Gastrocnemius medialis (tissue), 4 donors: Measurements from ENCODE around the gene NLGN3.

Experiments used
- POLR2A ChIP-seq, 2 donors: fragments of 450-650 bp; IDR thresholded peaks; one replicate each; pipeline ENCODE4 v1.6.1; 2017; ENCODE audit warnings: antibody characterized with exemption in 2 of 2, mild to moderate bottlenecking in 2 of 2, moderate library complexity in 2 of 2
- TF ChIP-seq, protein P1 (sequence below), 5 experiments: fragments of 450-650 bp in 3 of 5; fragments of 200-600 bp in 2 of 5; sonication (generic) in 2 of 5; IDR thresholded peaks in 4 of 5; conservative IDR thresholded peaks in 1 of 5; 1 replicate in 4 of 5; 2 replicates in 1 of 5; pipeline ENCODE4 v1.5.1; 2016 to 2019; ENCODE audit warnings: antibody characterized with exemption in 5 of 5, mild to moderate bottlenecking in 3 of 5, moderate library complexity in 3 of 5

GRCh38 chrX:71210816-71211215 lies 66.2 kb downstream of the NLGN3 start:
- TF ChIP-seq, protein P1, sequence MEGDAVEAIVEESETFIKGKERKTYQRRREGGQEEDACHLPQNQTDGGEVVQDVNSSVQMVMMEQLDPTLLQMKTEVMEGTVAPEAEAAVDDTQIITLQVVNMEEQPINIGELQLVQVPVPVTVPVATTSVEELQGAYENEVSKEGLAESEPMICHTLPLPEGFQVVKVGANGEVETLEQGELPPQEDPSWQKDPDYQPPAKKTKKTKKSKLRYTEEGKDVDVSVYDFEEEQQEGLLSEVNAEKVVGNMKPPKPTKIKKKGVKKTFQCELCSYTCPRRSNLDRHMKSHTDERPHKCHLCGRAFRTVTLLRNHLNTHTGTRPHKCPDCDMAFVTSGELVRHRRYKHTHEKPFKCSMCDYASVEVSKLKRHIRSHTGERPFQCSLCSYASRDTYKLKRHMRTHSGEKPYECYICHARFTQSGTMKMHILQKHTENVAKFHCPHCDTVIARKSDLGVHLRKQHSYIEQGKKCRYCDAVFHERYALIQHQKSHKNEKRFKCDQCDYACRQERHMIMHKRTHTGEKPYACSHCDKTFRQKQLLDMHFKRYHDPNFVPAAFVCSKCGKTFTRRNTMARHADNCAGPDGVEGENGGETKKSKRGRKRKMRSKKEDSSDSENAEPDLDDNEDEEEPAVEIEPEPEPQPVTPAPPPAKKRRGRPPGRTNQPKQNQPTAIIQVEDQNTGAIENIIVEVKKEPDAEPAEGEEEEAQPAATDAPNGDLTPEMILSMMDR (IDR thresholded peaks at IDR 0.05 in 4 of 5, conservative IDR thresholded peaks at IDR 0.05 in 1 of 5), result no peak
- no peak for TF ChIP-seq POLR2A (IDR thresholded peaks at IDR 0.05)
